Neural cell (in vitro differentiated cells): Measurements from ENCODE around the gene SLC26A9. TPM values are rescaled to one million over a fixed set of nuclear protein-coding genes. Genes with fewer than 3 reads are reported as not detected.

Source experiments
- H2AFZ ChIP-seq: fragments of 200-600, 300-800 bp; sonication (generic), shearing (Covaris generic); 2 replicates; pipeline ENCODE4 v1.6.0; 2014; ENCODE audit warnings: low read depth, mild to moderate bottlenecking, antibody characterized with exemption, low read length, moderate library complexity
- H3F3A ChIP-seq: fragments of 200-600 bp; shearing (Covaris generic); 2 replicates; pipeline ENCODE4 v1.6.1; 2016; ENCODE audit warnings: mild to moderate bottlenecking, moderate library complexity, mixed read lengths, antibody characterized with exemption, low read length; ENCODE audit not compliant: insufficient read depth, poor library complexity, severe bottlenecking
- H3K27ac ChIP-seq: fragments of 200-600, 300-800 bp; sonication (generic), shearing (Covaris generic); 2 replicates; pipeline ENCODE4 v1.5.1; 2014; ENCODE audit warnings: mild to moderate bottlenecking, low read length, moderate library complexity
- H3K27me3 ChIP-seq: fragments of 300-800, 200-600 bp; sonication (generic), shearing (Covaris generic); 2 replicates; pipeline ENCODE4 v1.6.0; 2014; ENCODE audit warnings: mild to moderate bottlenecking, low read depth, low read length, moderate library complexity; ENCODE audit not compliant: insufficient read depth
- H3K36me3 ChIP-seq: fragments of 300-800, 200-600 bp; sonication (generic), shearing (Covaris generic); 2 replicates; pipeline ENCODE4 v1.5.1; 2014; ENCODE audit warnings: mild to moderate bottlenecking, antibody characterized with exemption, low read length, moderate library complexity; ENCODE audit not compliant: insufficient read depth
- H3K4me2 ChIP-seq: fragments of 300-800, 200-600 bp; sonication (generic), shearing (Covaris generic); 2 replicates; pipeline ENCODE4 v1.6.0; 2014; ENCODE audit warnings: mild to moderate bottlenecking, low read length
- H3K4me3 ChIP-seq: fragments of 300-800, 200-600 bp; sonication (generic), shearing (Covaris generic); 2 replicates; pipeline ENCODE4 v1.5.1; 2014; ENCODE audit warnings: mild to moderate bottlenecking, low read length, moderate library complexity
- H3K79me2 ChIP-seq: fragments of 200-600 bp; shearing (Covaris generic); replicated peaks from 2 replicates; pipeline ENCODE4 v1.6.0; 2014; ENCODE audit warnings: mild to moderate bottlenecking, low read length, moderate library complexity; ENCODE audit not compliant: insufficient read depth
- H3K9ac ChIP-seq: fragments of 300-800, 200-600 bp; sonication (generic), shearing (Covaris generic); 2 replicates; pipeline ENCODE4 v1.6.1; 2016; ENCODE audit warnings: mild to moderate bottlenecking, low read length, mixed read lengths
- H3K9me2 ChIP-seq: fragments of 200-600 bp; shearing (Covaris generic); 2 replicates; pipeline ENCODE4 v1.6.1; 2016; ENCODE audit warnings: mild to moderate bottlenecking, low read length, mixed read lengths; ENCODE audit not compliant: insufficient read depth
- H3K9me3 ChIP-seq: fragments of 200-600, 300-800 bp; sonication (generic), shearing (Covaris generic); 2 replicates; pipeline ENCODE4 v1.6.1; 2016; ENCODE audit warnings: mild to moderate bottlenecking, mixed run types, low read length, moderate library complexity, mixed read lengths
- H4K20me1 ChIP-seq: fragments of 200-600 bp; shearing (Covaris generic); 2 replicates; pipeline ENCODE4 v1.6.1; 2016; ENCODE audit warnings: mild to moderate bottlenecking, mixed run types; ENCODE audit not compliant: insufficient read depth
- EZH2 ChIP-seq: fragments of 200-600, 300-800 bp; shearing (Covaris generic), sonication (generic); IDR thresholded peaks from 2 replicates; pipeline ENCODE4 v1.6.1; 2014; ENCODE audit warnings: antibody characterized with exemption, low read length, borderline replicate concordance, mild to moderate bottlenecking; ENCODE audit not compliant: insufficient read depth, poor library complexity, severe bottlenecking
- MXI1 ChIP-seq: fragments of 450-650 bp; conservative IDR thresholded peaks from 2 replicates; pipeline ENCODE4 v1.6.1; 2014; ENCODE audit warnings: antibody characterized with exemption, mild to moderate bottlenecking; ENCODE audit not compliant: poor library complexity, severe bottlenecking
- POLR2AphosphoS5 ChIP-seq: IDR thresholded peaks from 2 replicates; pipeline ENCODE4 v1.6.1; 2012
- TAF1 ChIP-seq: IDR thresholded peaks from 2 replicates; pipeline ENCODE4 v1.6.1; 2012; ENCODE audit warnings: low read depth
- polyA plus RNA-seq: library from polyadenylated mRNA; depleted of rRNA; stranded (reverse); fragments of >200 nt; gene quantifications from 2 replicates; pipeline ENCODE4 v1.2.3, GENCODE V29; 2014
- TF ChIP-seq, protein P1 (sequence below): IDR thresholded peaks from 2 replicates; pipeline ENCODE4 v1.6.1; 2012; ENCODE audit warnings: borderline replicate concordance
- TF ChIP-seq, protein P2 (sequence below): fragments of 450-650 bp; IDR thresholded peaks from 2 replicates; pipeline ENCODE4 v1.5.1; 2014; ENCODE audit warnings: antibody characterized with exemption, mild to moderate bottlenecking, moderate library complexity; ENCODE audit not compliant: poor library complexity, severe bottlenecking

SLC26A9 gene
- polyA plus RNA-seq, 1 donor from 2014 or later: not detected

DNA sequence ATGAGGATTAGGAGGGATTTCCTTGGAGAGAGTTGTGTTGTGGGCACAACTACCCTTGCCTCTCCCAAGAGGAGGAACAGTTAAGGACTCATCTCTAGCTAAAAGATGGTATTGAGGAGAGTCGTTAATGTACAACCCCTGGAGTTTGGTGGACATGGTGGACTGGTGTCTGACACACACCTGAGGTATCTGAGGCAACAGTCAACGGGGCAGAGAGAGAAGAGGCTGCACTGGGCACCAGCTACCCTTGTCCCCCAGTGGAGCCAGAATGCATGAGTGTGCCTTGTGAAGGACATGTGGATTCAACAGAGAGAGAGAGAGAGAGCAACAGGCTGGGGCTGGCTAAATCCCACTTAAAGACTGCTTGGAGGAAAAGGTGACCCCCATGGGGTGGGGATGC, 47.0 kb upstream of the SLC26A9 start:
- no peak for TF ChIP-seq POLR2AphosphoS5
- H3K9ac ChIP-seq: no peak overlapping the region
- H3K27me3 ChIP-seq: no peaks in the 10 kb centered on the region
- H3F3A ChIP-seq: no peaks in the 10 kb centered on the region
- no peaks in the 10 kb centered on the region for H3K79me2 ChIP-seq
- no peaks in the 10 kb centered on the region for H3K9me2 ChIP-seq
- H3K36me3 ChIP-seq: no peaks in the 10 kb centered on the region
- no peak overlapping the region for H3K4me3 ChIP-seq
- no peak overlapping the region for H2AFZ ChIP-seq
- H3K9me3 ChIP-seq: no peaks in the 10 kb centered on the region
- no peak overlapping the region for H3K4me2 ChIP-seq
- H4K20me1 ChIP-seq: no peaks in the 10 kb centered on the region
- H3K27ac ChIP-seq: no peak overlapping the region

GRCh38 chr1:205989786-205990185, 46.5 kb upstream of the SLC26A9 start:
- H2AFZ ChIP-seq: no peak overlapping the region
- TF ChIP-seq, protein P1, sequence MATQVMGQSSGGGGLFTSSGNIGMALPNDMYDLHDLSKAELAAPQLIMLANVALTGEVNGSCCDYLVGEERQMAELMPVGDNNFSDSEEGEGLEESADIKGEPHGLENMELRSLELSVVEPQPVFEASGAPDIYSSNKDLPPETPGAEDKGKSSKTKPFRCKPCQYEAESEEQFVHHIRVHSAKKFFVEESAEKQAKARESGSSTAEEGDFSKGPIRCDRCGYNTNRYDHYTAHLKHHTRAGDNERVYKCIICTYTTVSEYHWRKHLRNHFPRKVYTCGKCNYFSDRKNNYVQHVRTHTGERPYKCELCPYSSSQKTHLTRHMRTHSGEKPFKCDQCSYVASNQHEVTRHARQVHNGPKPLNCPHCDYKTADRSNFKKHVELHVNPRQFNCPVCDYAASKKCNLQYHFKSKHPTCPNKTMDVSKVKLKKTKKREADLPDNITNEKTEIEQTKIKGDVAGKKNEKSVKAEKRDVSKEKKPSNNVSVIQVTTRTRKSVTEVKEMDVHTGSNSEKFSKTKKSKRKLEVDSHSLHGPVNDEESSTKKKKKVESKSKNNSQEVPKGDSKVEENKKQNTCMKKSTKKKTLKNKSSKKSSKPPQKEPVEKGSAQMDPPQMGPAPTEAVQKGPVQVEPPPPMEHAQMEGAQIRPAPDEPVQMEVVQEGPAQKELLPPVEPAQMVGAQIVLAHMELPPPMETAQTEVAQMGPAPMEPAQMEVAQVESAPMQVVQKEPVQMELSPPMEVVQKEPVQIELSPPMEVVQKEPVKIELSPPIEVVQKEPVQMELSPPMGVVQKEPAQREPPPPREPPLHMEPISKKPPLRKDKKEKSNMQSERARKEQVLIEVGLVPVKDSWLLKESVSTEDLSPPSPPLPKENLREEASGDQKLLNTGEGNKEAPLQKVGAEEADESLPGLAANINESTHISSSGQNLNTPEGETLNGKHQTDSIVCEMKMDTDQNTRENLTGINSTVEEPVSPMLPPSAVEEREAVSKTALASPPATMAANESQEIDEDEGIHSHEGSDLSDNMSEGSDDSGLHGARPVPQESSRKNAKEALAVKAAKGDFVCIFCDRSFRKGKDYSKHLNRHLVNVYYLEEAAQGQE: no peak
- TF ChIP-seq POLR2AphosphoS5: no peak
- TF ChIP-seq, protein P2, sequence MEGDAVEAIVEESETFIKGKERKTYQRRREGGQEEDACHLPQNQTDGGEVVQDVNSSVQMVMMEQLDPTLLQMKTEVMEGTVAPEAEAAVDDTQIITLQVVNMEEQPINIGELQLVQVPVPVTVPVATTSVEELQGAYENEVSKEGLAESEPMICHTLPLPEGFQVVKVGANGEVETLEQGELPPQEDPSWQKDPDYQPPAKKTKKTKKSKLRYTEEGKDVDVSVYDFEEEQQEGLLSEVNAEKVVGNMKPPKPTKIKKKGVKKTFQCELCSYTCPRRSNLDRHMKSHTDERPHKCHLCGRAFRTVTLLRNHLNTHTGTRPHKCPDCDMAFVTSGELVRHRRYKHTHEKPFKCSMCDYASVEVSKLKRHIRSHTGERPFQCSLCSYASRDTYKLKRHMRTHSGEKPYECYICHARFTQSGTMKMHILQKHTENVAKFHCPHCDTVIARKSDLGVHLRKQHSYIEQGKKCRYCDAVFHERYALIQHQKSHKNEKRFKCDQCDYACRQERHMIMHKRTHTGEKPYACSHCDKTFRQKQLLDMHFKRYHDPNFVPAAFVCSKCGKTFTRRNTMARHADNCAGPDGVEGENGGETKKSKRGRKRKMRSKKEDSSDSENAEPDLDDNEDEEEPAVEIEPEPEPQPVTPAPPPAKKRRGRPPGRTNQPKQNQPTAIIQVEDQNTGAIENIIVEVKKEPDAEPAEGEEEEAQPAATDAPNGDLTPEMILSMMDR: no peak
- no peak for TF ChIP-seq EZH2
- H3K36me3 ChIP-seq: no peaks in the 10 kb centered on the region
- no peaks in the 10 kb centered on the region for H3K9me3 ChIP-seq
- no peaks in the 10 kb centered on the region for H3K27me3 ChIP-seq
- H3K4me3 ChIP-seq: no peak overlapping the region
- H3K9ac ChIP-seq: no peak overlapping the region
- no peak overlapping the region for H3K4me2 ChIP-seq
- H3K79me2 ChIP-seq: no peaks in the 10 kb centered on the region
- H4K20me1 ChIP-seq: no peaks in the 10 kb centered on the region
- H3K27ac ChIP-seq: no peak overlapping the region
- H3F3A ChIP-seq: no peaks in the 10 kb centered on the region
- H3K9me2 ChIP-seq: no peaks in the 10 kb centered on the region

DNA sequence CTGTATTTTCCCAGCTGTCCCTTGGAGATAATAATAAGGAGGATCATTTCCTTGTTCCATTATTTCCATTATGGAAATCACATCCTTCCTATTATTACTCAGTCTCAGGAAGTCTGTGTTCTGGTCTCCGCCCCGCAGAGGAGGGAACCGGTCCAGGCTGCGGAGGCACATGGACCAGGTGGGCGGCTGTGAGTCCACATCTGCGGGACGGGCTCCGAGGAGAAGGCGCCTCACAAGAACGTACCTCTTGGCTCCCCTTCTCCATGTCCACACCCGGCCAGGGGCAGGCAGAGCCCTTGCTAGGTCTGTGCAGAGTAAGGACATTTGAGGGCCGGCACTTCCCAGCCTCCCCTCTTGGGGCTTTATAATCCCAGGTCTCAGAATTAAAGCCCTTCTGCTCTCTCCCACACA, 45.3 kb upstream of the SLC26A9 start:
- Histone ChIP-seq H3K9ac (no peak overlapping the region), H3K79me2 (no peaks in the 10 kb centered on the region), H3K9me2 (no peaks in the 10 kb centered on the region), H3K27ac (no peak overlapping the region), H3K4me2 (no peak overlapping the region), H3K4me3 (no peak overlapping the region), H3F3A (no peaks in the 10 kb centered on the region), H3K36me3 (no peaks in the 10 kb centered on the region), H3K9me3 (no peaks in the 10 kb centered on the region), H3K27me3 (no peaks in the 10 kb centered on the region), H2AFZ (no peak overlapping the region), H4K20me1 (no peaks in the 10 kb centered on the region)
- TF ChIP-seq MXI1 (no peak), TAF1 (no peak)
